GM18526 (cell line): Measurements from ENCODE around the gene TTC17.

Experiments used
- POLR2A ChIP-seq: IDR thresholded peaks from 3 replicates; pipeline ENCODE4 v1.6.1; 2011; ENCODE audit not compliant: insufficient read length; ENCODE audit errors: extremely low read depth

Gene TTC17

DNA sequence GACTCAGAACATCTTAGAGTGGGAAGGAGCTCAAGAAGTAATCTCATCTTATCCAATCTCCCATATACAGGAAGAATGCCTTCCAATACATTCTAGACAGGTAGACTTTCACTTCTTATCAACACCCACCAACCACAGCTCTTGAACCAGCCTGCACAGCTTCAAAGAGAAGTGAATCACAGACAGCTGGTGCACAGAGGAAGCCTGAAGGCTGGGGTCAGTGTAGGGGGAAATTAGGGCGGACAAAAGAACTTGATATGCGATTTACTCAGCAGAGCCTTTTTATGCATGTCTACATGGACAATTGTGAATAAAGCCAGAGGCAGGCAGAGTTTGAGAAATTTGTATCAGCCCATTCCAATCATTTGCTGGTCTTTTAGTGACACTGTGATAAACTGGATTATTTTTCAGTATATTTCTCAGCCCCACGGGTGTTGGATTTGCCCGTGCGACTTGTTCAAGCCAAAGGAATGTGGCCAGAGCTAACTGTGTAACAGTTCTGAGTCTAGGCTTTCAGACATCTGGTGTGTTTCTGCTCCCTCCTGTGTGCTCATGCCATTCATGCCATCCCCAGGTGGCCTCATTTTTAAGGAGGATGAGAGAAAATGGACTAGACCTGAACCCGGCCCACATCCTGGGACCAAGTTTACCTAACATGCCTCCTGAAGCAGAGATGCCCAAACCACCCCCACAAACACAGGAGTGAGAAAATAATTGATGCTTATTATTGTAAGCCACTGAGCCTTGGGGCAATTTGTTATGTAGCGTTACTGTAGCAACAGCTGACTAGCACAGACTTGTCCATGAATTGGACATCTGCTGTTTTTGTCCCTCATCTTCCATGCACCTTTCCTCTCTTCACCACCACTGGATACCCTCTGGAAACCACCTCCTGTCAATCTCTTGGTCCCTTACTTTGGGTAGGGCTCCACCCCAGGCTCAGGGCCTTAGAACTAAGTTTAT lies 184.3 kb downstream of the TTC17 start:
- TF ChIP-seq POLR2A, result no peak
